GM13976 (cell line): ENCODE results near the gene AP2A2.

Source experiments
- DNase-seq: peaks from one replicate; pipeline ENCODE4 v3.0.0; 2012; ENCODE audit warnings: low spot score
- in situ Hi-C: fragments of 300-500 bp; cut with MboI; formaldehyde crosslinking; loops from one replicate; pipeline ENCODE4 v1.12.0; 2022; ENCODE audit warnings: low sequenced_read_pairs, mixed read lengths, inconsistent platforms; ENCODE audit not compliant: unreplicated experiment
- TF ChIP-seq, protein P1 (sequence below): IDR thresholded peaks from 2 replicates; pipeline ENCODE4 v1.5.1; 2012; ENCODE audit warnings: borderline replicate concordance, mild to moderate bottlenecking; ENCODE audit not compliant: insufficient read depth; ENCODE audit errors: extremely low read depth, missing control alignments, control extremely low read depth

AP2A2 gene

DNA sequence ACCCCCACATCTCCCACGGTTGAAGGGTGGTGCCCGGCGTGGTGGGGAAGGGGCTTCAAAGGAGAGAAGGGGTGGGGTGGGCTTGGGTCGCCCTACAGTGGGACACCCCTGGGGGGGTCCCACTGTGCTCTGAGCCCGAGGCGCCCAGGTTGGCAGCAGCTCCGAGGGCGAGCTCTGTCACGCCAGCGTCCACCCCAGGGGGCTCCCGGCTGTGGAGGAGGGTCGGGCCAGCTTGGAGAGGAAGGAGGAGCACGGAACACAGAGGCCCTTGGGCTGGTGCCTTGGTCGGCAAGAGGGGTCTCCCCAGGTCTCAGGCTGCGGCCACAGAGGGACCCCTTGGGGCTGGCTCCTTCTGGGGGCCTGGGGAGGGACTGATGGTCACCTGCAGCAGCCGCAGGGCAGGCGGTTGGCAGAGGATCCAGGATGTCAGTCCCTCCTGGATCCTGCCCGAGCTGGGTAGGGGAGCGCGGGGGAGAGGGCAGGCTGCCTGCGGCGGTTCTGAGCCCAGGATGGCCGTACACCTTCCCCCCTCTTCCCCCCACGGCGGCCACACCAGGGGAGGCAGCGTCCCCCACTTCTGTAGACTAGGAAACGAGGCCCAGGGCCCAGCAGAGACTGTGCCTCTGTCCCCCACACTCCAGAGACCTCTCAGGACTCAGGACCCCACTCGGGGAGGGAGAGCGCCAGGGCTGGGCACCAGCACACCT is 110.1 kb downstream of the AP2A2 start:
- TF ChIP-seq, protein P1, sequence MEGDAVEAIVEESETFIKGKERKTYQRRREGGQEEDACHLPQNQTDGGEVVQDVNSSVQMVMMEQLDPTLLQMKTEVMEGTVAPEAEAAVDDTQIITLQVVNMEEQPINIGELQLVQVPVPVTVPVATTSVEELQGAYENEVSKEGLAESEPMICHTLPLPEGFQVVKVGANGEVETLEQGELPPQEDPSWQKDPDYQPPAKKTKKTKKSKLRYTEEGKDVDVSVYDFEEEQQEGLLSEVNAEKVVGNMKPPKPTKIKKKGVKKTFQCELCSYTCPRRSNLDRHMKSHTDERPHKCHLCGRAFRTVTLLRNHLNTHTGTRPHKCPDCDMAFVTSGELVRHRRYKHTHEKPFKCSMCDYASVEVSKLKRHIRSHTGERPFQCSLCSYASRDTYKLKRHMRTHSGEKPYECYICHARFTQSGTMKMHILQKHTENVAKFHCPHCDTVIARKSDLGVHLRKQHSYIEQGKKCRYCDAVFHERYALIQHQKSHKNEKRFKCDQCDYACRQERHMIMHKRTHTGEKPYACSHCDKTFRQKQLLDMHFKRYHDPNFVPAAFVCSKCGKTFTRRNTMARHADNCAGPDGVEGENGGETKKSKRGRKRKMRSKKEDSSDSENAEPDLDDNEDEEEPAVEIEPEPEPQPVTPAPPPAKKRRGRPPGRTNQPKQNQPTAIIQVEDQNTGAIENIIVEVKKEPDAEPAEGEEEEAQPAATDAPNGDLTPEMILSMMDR = no peak
- in situ Hi-C loops = loop anchor here (25.0 kb wide), 1 partner anchor 102 kb away; no protein-coding TSS in a partner anchor
- DNase-seq = no peak

DNA sequence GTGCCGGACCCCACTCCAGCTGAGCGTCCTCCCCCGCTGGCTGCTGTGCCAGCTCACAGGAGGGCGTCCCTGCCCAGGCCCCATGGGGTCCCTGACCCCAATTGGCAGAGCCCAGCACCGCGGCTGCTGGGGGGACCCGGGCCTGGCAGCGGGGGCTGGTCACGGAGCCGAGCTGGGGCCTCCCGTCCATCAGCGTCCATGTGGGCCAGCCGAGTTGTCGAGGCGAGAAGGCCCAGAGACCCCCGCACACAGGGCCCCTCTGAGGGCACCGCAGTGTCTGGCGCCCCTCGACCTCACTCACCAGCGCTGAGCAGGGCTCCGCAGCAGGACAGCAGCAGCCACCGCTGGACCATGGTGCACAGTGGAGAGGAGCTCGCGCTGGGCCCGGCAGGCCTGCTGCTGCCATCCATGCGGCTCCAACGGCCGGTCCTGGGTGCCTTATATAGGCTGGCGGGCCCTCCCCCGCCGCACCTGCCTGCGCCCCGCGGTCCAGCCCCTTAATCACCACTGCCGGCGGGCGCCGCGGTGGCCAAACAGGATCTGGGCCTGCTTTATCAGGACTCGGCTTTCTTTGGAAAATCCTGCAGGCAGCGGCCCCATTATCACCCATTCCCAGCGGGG is 110.7 kb downstream of the AP2A2 start, which contains the start of gene MUC6:
Gene MUC6 (minus strand): TSS at position 416 of the 621 bp plus-strand sequence. CDS start 63 bp downstream, at position 353.
- TF ChIP-seq, protein P1 = no peak
- in situ Hi-C loops = loop anchor here (25.0 kb wide), 1 partner anchor 101 kb away; no protein-coding TSS in a partner anchor
- no peak for DNase-seq

DNA sequence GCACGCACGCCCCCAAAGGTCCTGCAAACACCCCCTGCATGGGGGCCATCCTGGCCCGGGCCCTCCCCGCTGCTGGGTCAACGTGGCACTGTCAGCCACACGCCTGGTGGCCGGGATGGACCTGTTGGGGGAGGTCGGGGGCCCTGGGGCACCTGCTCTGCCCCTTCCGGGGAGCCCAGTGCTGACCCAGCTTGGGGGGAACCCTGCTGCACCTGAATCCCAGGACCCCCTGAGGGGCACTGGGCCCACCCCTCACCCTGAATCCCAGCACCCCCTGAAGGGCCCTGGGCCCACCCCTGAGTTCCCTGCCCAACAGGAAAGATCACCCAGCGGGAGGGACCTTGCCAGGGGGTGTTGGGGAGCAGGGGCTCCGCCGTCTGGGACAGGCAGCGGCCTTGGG is 111.3 kb downstream of the AP2A2 start:
- no peak for DNase-seq
- TF ChIP-seq, protein P1 = no peak
- in situ Hi-C loops = loop anchor here (25.0 kb wide), 1 partner anchor 100 kb away; no protein-coding TSS in a partner anchor

DNA sequence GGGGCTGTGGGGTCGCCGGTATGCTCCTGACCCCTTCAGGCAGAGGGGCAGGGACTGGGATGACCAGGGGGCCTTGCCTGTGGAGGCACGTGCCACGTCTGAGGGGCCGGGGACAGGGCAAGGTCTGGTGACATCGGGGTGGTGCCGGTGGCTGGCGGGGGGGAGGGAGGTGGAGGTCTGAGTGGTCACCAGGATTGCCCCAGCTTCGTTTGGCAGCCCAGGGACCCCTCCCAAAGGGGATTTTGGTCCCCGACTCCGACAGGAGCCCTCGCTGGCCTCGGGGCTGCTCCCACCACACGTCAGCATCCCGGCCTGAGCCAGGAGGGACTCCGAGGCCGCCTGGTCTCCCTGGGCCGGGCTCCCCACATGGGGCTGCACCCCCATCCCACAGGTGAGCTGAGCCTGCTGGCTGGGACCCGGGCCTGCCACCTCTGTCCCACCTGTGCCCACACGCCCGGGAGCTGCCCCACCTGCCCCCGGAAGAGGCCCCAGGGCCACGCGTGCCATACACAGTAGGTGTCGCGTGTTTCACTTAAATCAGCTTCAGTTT is 111.9 kb downstream of the AP2A2 start:
- TF ChIP-seq, protein P1 = no peak
- no peak for DNase-seq
- in situ Hi-C loops = loop anchor here (25.0 kb wide), 1 partner anchor 100 kb away; no protein-coding TSS in a partner anchor

DNA sequence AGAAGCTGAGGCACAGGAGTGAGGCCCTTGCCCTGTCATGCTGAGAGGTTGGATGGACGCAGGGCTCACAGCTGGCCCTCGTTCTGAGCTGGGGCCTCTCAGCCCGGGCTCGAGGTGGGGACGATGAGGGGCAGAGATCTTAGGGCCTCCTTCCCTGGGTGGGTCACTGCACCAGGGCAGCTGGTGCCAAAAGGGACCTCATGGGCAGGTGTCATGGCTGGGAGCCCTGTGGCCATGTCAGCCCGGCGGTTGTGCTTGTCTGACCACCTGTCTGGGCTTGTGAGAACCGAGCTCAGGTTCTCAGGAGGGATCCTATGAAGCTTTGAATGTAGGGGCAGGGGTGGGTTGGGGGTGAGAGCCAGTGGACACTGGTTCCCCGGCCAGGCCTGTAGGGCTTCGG is 112.7 kb downstream of the AP2A2 start:
- no peak for DNase-seq
- TF ChIP-seq, protein P1 = no peak

DNA sequence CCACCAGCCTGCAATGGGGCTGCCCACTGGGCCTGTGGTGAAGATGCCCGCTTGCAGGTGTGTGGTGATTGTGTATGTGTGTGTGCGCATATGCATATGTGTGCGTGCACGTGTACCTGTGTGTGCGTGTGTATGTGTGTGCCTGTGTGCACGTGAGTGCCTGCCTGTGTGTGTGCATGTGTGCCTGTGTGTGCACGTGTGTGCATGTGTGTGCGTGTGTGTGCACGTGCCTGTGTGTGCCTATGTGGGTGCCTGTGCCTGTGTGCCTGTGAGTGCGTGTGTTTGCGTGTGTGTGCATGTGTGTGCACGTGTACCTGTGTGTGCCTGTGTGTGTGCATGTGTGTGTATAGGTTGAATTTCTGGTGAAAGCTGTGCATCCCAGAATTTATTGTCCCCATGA is 113.3 kb downstream of the AP2A2 start:
- in situ Hi-C loops = loop anchor here (25.0 kb wide), 1 partner anchor 98 kb away; no protein-coding TSS in a partner anchor
- no peak for DNase-seq
- TF ChIP-seq, protein P1 = no peak

More for the DNA sequence above, 112.7 kb downstream of the AP2A2 start:
- in situ Hi-C loops = loop anchor here (25.0 kb wide), 1 partner anchor 99 kb away; no protein-coding TSS in a partner anchor
